GM12878 (cell line): ENCODE measurements around the gene RIOX2. TPM values are rescaled to one million over a fixed set of nuclear protein-coding genes. Genes with fewer than 3 reads are reported as not detected.

Experiments used
- ATAC-seq: fragments of 200-7000 bp; cut with Tn5 transposase; 3 replicates; pipeline ENCODE4 v1.9.1; 2020; ENCODE audit warnings: mild to moderate bottlenecking, moderate library complexity
- BruUV-seq: library from RNA; stranded (reverse); fragments of 400-500 nt; replicated peaks from 2 replicates; lab custom pipeline; 2021; lab: Mats Ljungman, UMichigan
- CTCF ChIA-PET: fragments of 300-600 bp; sonication (Branson Sonifier 250); formaldehyde crosslinking; extraction: SDS; loops from one replicate; lab custom pipeline; 2021; ENCODE audit warnings: inconsistent platforms; lab: Yijun Ruan, JAX
- POLR2A ChIA-PET: fragments of 350-600 bp; formaldehyde crosslinking; extraction: SDS; loops from one replicate; lab custom pipeline; 2021; ENCODE audit warnings: inconsistent platforms; lab: Charles Lee
- RAD21 ChIA-PET: fragments of 300-600 bp; sonication (Branson Sonifier 250); formaldehyde crosslinking; loops from one replicate; lab custom pipeline; 2023; ENCODE audit warnings: antibody characterized with exemption; ENCODE audit not compliant: unreplicated experiment; lab: Charles Lee
- SMC1A ChIA-PET: fragments of 300-600 bp; sonication (Branson Sonifier 250); formaldehyde crosslinking; loops from one replicate; lab custom pipeline; 2023; ENCODE audit not compliant: unreplicated experiment, uncharacterized antibody; lab: Charles Lee
- DNase-seq: peaks from one replicate; pipeline ENCODE4 v3.0.0-alpha.2; 2011; ENCODE audit warnings: low read depth, low spot score
- FAIRE-seq: peaks from 3 replicates; lab custom pipeline; 2011; peaks lifted over from hg19 to GRCh38; lab: Jason Lieb, UNC
- H2AFZ ChIP-seq: 2 replicates; pipeline ENCODE4 v1.6.0; 2011; ENCODE audit warnings: low read depth, low read length, control low read depth; ENCODE audit not compliant: control insufficient read depth
- H3K27ac ChIP-seq: 2 replicates; pipeline ENCODE4 v1.5.1; 2011; ENCODE audit warnings: control low read depth; ENCODE audit not compliant: control insufficient read depth, insufficient read depth
- H3K27me3 ChIP-seq, 2 experiments: replicated peaks in 1 of 2; 2 replicates each; pipeline versions ENCODE4 v1.6.0 to v1.6.1; 2011; ENCODE audit warnings: low read length in 1 of 2; ENCODE audit not compliant: control insufficient read depth in 2 of 2, insufficient read depth in 2 of 2
- H3K36me3 ChIP-seq, 2 experiments: 2 replicates each; pipeline ENCODE4 v1.5.1; 2011; ENCODE audit warnings: low read length in 1 of 2; ENCODE audit not compliant: control insufficient read depth in 2 of 2, insufficient read depth in 2 of 2
- H3K4me1 ChIP-seq: 2 replicates; pipeline ENCODE4 v1.6.1; 2011; ENCODE audit warnings: mild to moderate bottlenecking, low read length, moderate library complexity, mixed read lengths; ENCODE audit not compliant: control insufficient read depth, insufficient read depth
- H3K4me2 ChIP-seq: 2 replicates; pipeline ENCODE4 v1.6.0; 2011; ENCODE audit warnings: control low read depth; ENCODE audit not compliant: control insufficient read depth, insufficient read depth
- H3K4me3 ChIP-seq: fragments of 200-600 bp; sonication (generic); 2 replicates; pipeline ENCODE4 v1.5.1; 2016
- H3K79me2 ChIP-seq: 2 replicates; pipeline ENCODE4 v1.6.0; 2011; ENCODE audit warnings: low read length; ENCODE audit not compliant: control insufficient read depth, insufficient read depth
- H3K9ac ChIP-seq: 2 replicates; pipeline ENCODE4 v1.8.0; 2011; ENCODE audit warnings: low read length, control low read depth, mixed read lengths; ENCODE audit not compliant: control insufficient read depth, insufficient read depth
- H3K9me3 ChIP-seq: replicated peaks from 3 replicates; pipeline ENCODE4 v1.5.1; 2011; ENCODE audit warnings: mild to moderate bottlenecking, low read length; ENCODE audit not compliant: control insufficient read depth, insufficient read depth
- H4K20me1 ChIP-seq: 2 replicates; pipeline ENCODE4 v1.6.0; 2011; ENCODE audit not compliant: control insufficient read depth, insufficient read depth
- BCL3 ChIP-seq: IDR thresholded peaks from 2 replicates; pipeline ENCODE4 v1.6.1; 2011; ENCODE audit warnings: borderline replicate concordance, low read depth, mild to moderate bottlenecking, moderate library complexity, low read length; ENCODE audit not compliant: insufficient read depth, poor library complexity, severe bottlenecking
- CREB1 ChIP-seq: IDR thresholded peaks from 2 replicates; pipeline ENCODE4 v1.6.1; 2012; ENCODE audit warnings: low read depth, mild to moderate bottlenecking, inconsistent platforms
- ETV6 ChIP-seq, 2 experiments: fragments of 450-650 bp in 1 of 2; IDR thresholded peaks in 1 of 2; conservative IDR thresholded peaks in 1 of 2; 2 replicates each; pipeline ENCODE4 v1.6.1; 2014; ENCODE audit warnings: antibody characterized with exemption in 1 of 2, borderline replicate concordance in 1 of 2, low read depth in 1 of 2, mild to moderate bottlenecking in 1 of 2, moderate library complexity in 1 of 2
- EZH2 ChIP-seq: IDR thresholded peaks from 2 replicates; pipeline ENCODE4 v1.6.1; 2012; ENCODE audit warnings: low read depth, mild to moderate bottlenecking, control low read depth, inconsistent platforms, low read length, borderline replicate concordance; ENCODE audit not compliant: control insufficient read depth
- HCFC1 ChIP-seq: fragments of 150-350 bp; IDR thresholded peaks from 2 replicates; pipeline ENCODE4 v1.6.1; 2014; ENCODE audit warnings: low read length
- HDAC6 ChIP-seq: fragments of 200-600 bp; sonication (generic); IDR thresholded peaks from one replicate; pipeline ENCODE4 v1.8.0; 2017; ENCODE audit warnings: antibody characterized with exemption; ENCODE audit not compliant: unreplicated experiment
- HSF1 ChIP-seq: fragments of 150-350 bp; IDR thresholded peaks from 2 replicates; pipeline ENCODE4 v1.6.1; 2014; ENCODE audit warnings: mild to moderate bottlenecking, low read depth, low read length
- LARP7 ChIP-seq: fragments of 450-650 bp; IDR thresholded peaks from 2 replicates; pipeline ENCODE4 v1.6.1; 2017; ENCODE audit warnings: mild to moderate bottlenecking
- POLR2AphosphoS2 ChIP-seq: IDR thresholded peaks from 2 replicates; pipeline ENCODE4 v1.6.1; 2011; ENCODE audit warnings: low read depth, mild to moderate bottlenecking, low read length, improper control_type of control experiment, moderate library complexity
- RFX5 ChIP-seq: IDR thresholded peaks from 2 replicates; pipeline ENCODE4 v1.6.1; 2011; ENCODE audit warnings: low read depth, low read length, improper control_type of control experiment
- SMARCA5 ChIP-seq: fragments of 450-650 bp; IDR thresholded peaks from 2 replicates; pipeline ENCODE4 v1.6.1; 2017; ENCODE audit warnings: mild to moderate bottlenecking
- WRNIP1 ChIP-seq: IDR thresholded peaks from 2 replicates; pipeline ENCODE4 v1.6.1; 2011; ENCODE audit warnings: low read depth, low read length, improper control_type of control experiment, borderline replicate concordance
- ZNF24 ChIP-seq: fragments of 450-650 bp; IDR thresholded peaks from 2 replicates; pipeline ENCODE4 v1.6.1; 2017; ENCODE audit warnings: antibody characterized with exemption, mild to moderate bottlenecking
- WGBS: methylation state at CpG from one replicate; pipeline ENCODE4 v1.1.6; 2016; ENCODE audit warnings: low lambda C conversion rate; ENCODE audit not compliant: insufficient replicate concordance, insufficient coverage; ENCODE audit errors: missing lambda C conversion rate; 5-methylcytosine and 5-hydroxymethylcytosine counted together
- in situ Hi-C: fragments of 300-500 bp; cut with MboI; formaldehyde crosslinking; loops from 9 replicates; pipeline ENCODE4 v1.14.3; 2018; ENCODE audit warnings: mixed read lengths
- intact Hi-C: fragments of 100-400 bp; cut with micrococcal nuclease; formaldehyde crosslinking; loops from one replicate; pipeline ENCODE4 v1.14.2; 2022; ENCODE audit not compliant: unreplicated experiment
- polyA plus RNA-seq, 11 experiments: library from polyadenylated mRNA; depleted of rRNA in 4 of 11; unstranded in 6 of 11; stranded (reverse) in 5 of 11; fragments of >200 nt; fragmentation: Nextera tagmentation in 4 of 11; fragmentation: Illumina TruSeq in 1 of 11; extraction: Ambion mirVana in 4 of 11; extraction: Trizol in 1 of 11; gene quantifications; 1 replicate in 1 of 11; 2 replicates in 10 of 11; pipeline versions ENCODE4 v1.2.1 to v1.2.3, GENCODE V29; 2011 to 2016; ENCODE audit warnings: inconsistent platforms in 2 of 11, missing spikeins in 2 of 11, low read depth in 1 of 11
- total RNA-seq, 4 experiments: library from RNA; depleted of rRNA in 3 of 4; stranded (reverse); fragments of >200 nt in 3 of 4; fragmentation: Illumina TruSeq in 1 of 4; extraction: Trizol in 1 of 4; gene quantifications; 2 replicates each; pipeline versions ENCODE4 v1.2.1 to v1.2.3, GENCODE V29; 2013 to 2021
- TF ChIP-seq, protein P1 (sequence below): IDR thresholded peaks from 2 replicates; pipeline ENCODE4 v1.6.1; 2012; ENCODE audit warnings: low read depth, low read length, improper control_type of control experiment

The RIOX2 gene
- total and polyA plus RNA-seq, 10 of the 15 experiments (the other 5 are each of a cell fraction or from before 2014, with no cell fraction given), result 24.1 to 52.6 (median 44.0) TPM

DNA sequence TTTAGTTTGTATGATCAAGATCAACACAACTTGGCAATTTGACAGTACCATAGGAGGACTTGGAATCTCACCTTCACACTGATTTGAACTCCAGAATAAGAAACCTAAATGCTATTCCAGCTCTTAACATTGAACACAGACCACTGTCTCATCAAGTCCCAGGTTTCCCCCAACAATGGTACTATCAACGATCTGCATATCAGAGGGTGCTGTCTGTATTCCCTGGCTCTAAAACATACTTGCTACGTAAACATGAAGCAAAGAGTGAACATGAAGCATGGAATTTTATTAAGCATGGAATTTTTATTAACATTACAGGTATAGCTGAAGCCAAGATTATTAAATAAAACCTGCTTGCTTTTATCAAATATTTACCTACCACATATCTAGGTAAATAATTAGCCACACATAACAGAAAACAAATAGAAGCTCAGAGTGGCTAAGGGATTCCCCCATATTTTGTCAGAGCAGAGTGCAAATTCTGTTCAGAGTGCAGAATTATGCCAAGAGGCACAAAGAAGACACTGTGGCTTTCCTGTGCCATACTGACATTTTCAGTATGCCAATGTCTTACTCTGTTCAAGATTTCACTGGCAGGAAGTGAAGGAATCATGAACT, 22.2 kb upstream of the RIOX2 start (continued):
- TF ChIP-seq ETV6 (conservative IDR thresholded peaks at IDR 0.05 in 1 of 2, IDR thresholded peaks at IDR 0.05 in 1 of 2; ENCODE audit: borderline replicate concordance in 1 of 2, low read depth in 1 of 2) (no peak), EZH2 (no peak), WRNIP1 (no peak), HSF1 (no peak), SMARCA5 (no peak), POLR2AphosphoS2 (no peak)
- TF ChIP-seq, protein P1, sequence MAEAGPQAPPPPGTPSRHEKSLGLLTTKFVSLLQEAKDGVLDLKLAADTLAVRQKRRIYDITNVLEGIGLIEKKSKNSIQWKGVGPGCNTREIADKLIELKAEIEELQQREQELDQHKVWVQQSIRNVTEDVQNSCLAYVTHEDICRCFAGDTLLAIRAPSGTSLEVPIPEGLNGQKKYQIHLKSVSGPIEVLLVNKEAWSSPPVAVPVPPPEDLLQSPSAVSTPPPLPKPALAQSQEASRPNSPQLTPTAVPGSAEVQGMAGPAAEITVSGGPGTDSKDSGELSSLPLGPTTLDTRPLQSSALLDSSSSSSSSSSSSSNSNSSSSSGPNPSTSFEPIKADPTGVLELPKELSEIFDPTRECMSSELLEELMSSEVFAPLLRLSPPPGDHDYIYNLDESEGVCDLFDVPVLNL, result no peak
- TF ChIP-seq, all 136 proteins: peak for 0

DNA sequence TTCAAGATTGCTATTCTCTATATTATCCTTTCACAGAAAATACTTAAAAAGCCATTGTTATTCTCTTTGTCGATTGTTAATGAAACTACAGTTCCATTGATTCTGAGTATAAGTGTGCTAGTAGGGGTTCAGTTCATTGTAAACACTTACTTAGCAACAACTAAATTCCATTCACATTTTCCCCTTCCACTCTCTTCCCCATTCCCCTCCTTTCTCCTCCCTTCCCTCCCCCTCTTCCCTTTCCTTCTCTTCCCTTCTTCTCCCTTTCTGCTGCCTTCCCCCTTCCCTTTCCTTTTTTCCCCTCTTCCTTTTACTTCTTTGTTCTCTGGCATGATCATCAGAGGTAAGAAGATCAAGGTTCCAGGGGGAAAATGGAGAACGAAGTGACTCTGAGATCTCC, 21.3 kb upstream of the RIOX2 start:
- no peak overlapping the region for H3K9ac ChIP-seq
- ChIA-PET RAD21 (interaction anchor here (1.5 kb wide), 1 partner anchor 29 kb away, joined by 4 read pairs; no protein-coding TSS in a partner anchor), POLR2A (interaction anchor here (0.6 to 0.8 kb wide), 2 partner anchors 22 to 377 kb away, joined by 3 to 4 read pairs; no protein-coding TSS in a partner anchor), CTCF (interaction anchor here (0.6 to 1.4 kb wide), 2 partner anchors 8 to 579 kb away, joined by 3 read pairs; no protein-coding TSS in a partner anchor), SMC1A (interaction anchor here (0.6 kb wide), 1 partner anchor 40 kb away, joined by 3 read pairs; no protein-coding TSS in a partner anchor)
- no peak for DNase-seq
- H4K20me1 ChIP-seq, result no peaks in the 10 kb centered on the region
- FAIRE-seq, result no peak
- H3K27ac ChIP-seq, result no peak overlapping the region
- H3K79me2 ChIP-seq, result no peaks in the 10 kb centered on the region
- no peaks in the 10 kb centered on the region for H3K9me3 ChIP-seq
- H3K27me3 ChIP-seq, result no peaks in the 10 kb centered on the region
- no peak overlapping the region for H2AFZ ChIP-seq
- no peak for TF ChIP-seq RFX5
- TF ChIP-seq BCL3, result no peak
- no peak for TF ChIP-seq LARP7
- no peak for TF ChIP-seq SMARCA5
- TF ChIP-seq HCFC1, result no peak
- no peak for TF ChIP-seq HDAC6
- no peak for TF ChIP-seq ZNF24
- no peak for TF ChIP-seq CREB1
- TF ChIP-seq, all 136 proteins: peak for 0
- no peaks in the 10 kb centered on the region for H3K36me3 ChIP-seq
- WGBS, result 39% methylated on average over 2 of the region's 2 CpGs
- 0 out of 2 replicates have a peak, but pooled peaks cover 5% of the 10 kb centered on the region for H3K4me1 ChIP-seq
- no peak overlapping the region for H3K4me2 ChIP-seq
- no peak overlapping the region for H3K4me3 ChIP-seq
- intact Hi-C loops (no loop called here), in situ Hi-C loops (no loop called here)
- no TSS peak for BruUV-seq
- ATAC-seq, result no peak
